SJCRH30 (cell line): ENCODE measurements around the gene LRRC61. TPM values are rescaled to one million over a fixed set of nuclear protein-coding genes. Genes with fewer than 3 reads are reported as not detected.
"Not testable (repeated sequence)": the region's sequence is repeated elsewhere in the genome, so short reads cannot be mapped to it uniquely, and the experiment has no call there.

Experiments
- DNase-seq, 2 experiments: peaks; one replicate each; pipeline ENCODE4 v3.0.0-alpha.2; 2015 to 2020
- H3K27ac ChIP-seq: fragments of 250-450 bp; sonication (Bioruptor Pico); 2 replicates; pipeline ENCODE4 v1.5.1; 2020; ENCODE audit warnings: mild to moderate bottlenecking, moderate library complexity
- H3K27me3 ChIP-seq: fragments of 250-450 bp; sonication (Bioruptor Pico); 2 replicates; pipeline ENCODE4 v1.5.1; 2020; ENCODE audit warnings: mild to moderate bottlenecking, moderate library complexity
- H3K36me3 ChIP-seq: fragments of 250-450 bp; sonication (Bioruptor Pico); 2 replicates; pipeline ENCODE4 v1.5.1; 2020; ENCODE audit warnings: mild to moderate bottlenecking, moderate library complexity
- H3K4me1 ChIP-seq: fragments of 250-450 bp; sonication (Bioruptor Pico); 2 replicates; pipeline ENCODE4 v1.5.1; 2020; ENCODE audit warnings: mild to moderate bottlenecking, moderate library complexity
- H3K4me3 ChIP-seq: fragments of 250-450 bp; sonication (Bioruptor Pico); 2 replicates; pipeline ENCODE4 v1.5.1; 2020; ENCODE audit warnings: mild to moderate bottlenecking, moderate library complexity
- H3K9me3 ChIP-seq: fragments of 250-450 bp; sonication (Bioruptor Pico); replicated peaks from 2 replicates; pipeline ENCODE4 v1.5.1; 2020; ENCODE audit warnings: mild to moderate bottlenecking, moderate library complexity
- total RNA-seq: library from RNA; depleted of rRNA; stranded (reverse); fragments of >200 nt; shearing (Covaris generic); gene quantifications from 2 replicates; pipeline ENCODE4 v1.2.3, GENCODE V29; 2014; rRNA removed

LRRC61 gene, protein sequence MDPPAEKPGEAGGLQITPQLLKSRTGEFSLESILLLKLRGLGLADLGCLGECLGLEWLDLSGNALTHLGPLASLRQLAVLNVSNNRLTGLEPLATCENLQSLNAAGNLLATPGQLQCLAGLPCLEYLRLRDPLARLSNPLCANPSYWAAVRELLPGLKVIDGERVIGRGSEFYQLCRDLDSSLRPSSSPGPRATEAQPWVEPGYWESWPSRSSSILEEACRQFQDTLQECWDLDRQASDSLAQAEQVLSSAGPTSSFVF
- not detected in 2 replicates for total RNA-seq

- Histone ChIP-seq H3K36me3 (no peaks in the 10 kb centered on the region), H3K27ac (no peak within 1 kb of the TSS), H3K27me3 (no peaks in the 10 kb centered on the region), H3K9me3 (no peaks in the 10 kb centered on the region), H3K4me3 (no peak within 1 kb of the TSS), H3K4me1 (peaks cover 23% of the 10 kb centered on the region)
- DNase-seq = no peak
Measured at GRCh38 chr7:150322833-150323681, at the start of gene LRRC61, which contains the start of gene ACTR3C. Gene LRRC61 (plus strand): TSS chr7:150323355. CDS start chr7:150336862, 13,507 bp downstream. Gene ACTR3C (minus strand): TSS chr7:150323545. CDS start chr7:150295296, 28,249 bp downstream.

- DNase-seq = peak in 1 of 2 experiments; percentile 69
Measured at GRCh38 chr7:150276132-150276695, 46.9 kb upstream of the LRRC61 start.

DNA sequence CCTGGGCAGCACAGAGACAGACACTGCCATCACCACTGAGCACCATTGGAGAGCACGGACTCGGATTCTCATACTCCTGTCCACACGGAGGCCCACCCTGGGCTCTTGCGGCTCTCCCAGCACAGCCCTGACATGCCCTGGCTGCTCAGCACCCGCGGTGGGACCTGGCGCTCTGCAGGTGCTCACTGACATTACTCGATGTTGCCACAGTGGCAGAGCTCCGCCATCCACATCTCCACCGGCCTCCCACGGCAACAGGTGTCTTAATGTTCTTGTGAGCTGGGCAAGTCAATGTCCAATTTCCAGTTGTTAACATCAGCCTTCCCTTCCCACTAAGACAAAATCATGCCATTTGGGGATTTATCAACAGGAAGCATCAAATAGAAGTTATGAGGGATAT lies 44.8 kb upstream of the LRRC61 start:
- DNase-seq, H3K4me3 ChIP-seq, H3K9me3 ChIP-seq, H3K27me3 ChIP-seq, H3K27ac ChIP-seq, H3K36me3 ChIP-seq, H3K4me1 ChIP-seq: not testable (repeated sequence)

More at GRCh38 chr7:150276132-150276695, 46.9 kb upstream of the LRRC61 start:
- not testable (repeated sequence) for H3K9me3 ChIP-seq, H3K4me1 ChIP-seq, H3K4me3 ChIP-seq, H3K36me3 ChIP-seq, H3K27ac ChIP-seq, H3K27me3 ChIP-seq

DNA sequence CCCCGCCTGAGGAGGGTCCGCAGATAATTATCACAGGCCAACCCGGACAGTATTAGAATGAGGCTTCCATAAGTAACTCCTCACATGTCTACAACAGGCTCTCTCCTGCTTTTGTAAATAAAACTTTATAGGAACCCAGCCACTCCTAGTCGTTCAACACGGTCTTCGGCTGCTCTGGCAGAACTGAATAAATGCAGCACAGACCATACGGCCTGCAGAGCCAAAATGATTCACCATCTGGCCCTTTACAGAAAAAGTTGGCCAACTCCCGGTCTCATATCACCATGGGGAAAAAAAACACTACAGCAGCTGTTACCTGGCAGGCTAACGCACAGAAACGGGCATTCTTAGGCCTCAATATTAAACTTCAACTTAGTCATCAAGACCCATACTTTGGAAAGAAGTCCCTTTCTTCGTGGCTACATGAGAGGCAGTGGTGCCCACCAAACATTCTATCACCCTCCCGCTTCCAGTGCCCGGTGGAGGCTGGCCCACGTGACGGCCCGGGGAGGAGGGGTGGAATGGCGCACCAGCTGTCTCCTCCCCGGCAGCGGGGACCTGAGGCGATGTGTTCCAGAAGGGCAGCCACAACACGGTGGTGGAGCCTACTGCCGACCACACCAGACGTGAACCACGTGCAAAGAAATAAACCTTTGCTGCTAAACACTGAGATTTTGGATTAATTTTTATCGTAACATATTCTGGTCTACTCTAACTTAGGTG lies 41.3 kb upstream of the LRRC61 start:
- not testable (repeated sequence) for H3K27me3 ChIP-seq, H3K36me3 ChIP-seq, DNase-seq, H3K4me3 ChIP-seq, H3K4me1 ChIP-seq, H3K9me3 ChIP-seq, H3K27ac ChIP-seq

DNA sequence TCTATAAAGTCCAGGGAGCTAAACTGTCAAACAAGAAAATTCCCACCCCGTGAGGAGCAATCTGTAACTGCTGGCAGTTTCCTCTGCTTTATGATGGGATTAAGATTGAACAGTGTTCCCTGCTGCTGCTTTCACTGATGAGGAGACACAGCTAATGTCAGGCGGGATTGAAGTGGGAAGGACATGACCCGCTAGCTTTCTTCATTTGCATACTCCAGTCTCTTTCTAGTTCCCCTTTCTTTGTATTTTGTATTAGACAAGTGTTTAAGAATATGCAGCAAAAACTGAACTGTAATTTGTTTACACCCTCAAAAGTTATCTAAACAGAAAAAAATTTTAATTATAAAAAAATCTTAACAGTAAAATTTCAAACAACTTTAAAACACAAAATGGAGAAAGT lies 40.0 kb upstream of the LRRC61 start:
- not testable (repeated sequence) for H3K4me3 ChIP-seq, H3K9me3 ChIP-seq, H3K36me3 ChIP-seq, H3K27me3 ChIP-seq, DNase-seq, H3K27ac ChIP-seq, H3K4me1 ChIP-seq

DNA sequence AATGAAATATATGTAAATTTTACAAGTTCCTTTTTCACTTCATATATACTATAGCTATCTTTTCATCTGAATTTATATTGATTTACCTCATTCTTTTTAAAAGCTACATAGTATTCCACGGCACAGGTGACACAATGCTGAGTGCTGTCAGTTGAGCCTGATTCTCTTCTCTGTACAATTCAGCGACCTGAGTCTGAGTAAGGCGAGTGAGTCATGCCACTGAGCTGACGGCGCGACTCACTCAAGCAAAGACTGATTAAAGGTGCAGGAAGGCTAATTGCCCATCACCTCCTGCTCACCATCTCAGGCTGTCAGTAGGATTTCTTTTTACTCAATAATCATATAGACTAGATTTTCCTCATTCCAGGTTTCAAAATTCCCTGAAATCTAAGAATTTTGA lies 39.5 kb upstream of the LRRC61 start:
- not testable (repeated sequence) for H3K36me3 ChIP-seq, H3K9me3 ChIP-seq, H3K4me3 ChIP-seq, H3K27me3 ChIP-seq, DNase-seq, H3K27ac ChIP-seq, H3K4me1 ChIP-seq

- H3K4me1 ChIP-seq = peaks cover 12% of the 10 kb centered on the region
- H3K9me3 ChIP-seq, H3K4me3 ChIP-seq, H3K27me3 ChIP-seq, H3K36me3 ChIP-seq, H3K27ac ChIP-seq: not testable (repeated sequence)
- peak; percentile 30 to 60 for DNase-seq
Measured at GRCh38 chr7:150285849-150286754, 37.1 kb upstream of the LRRC61 start.

DNA sequence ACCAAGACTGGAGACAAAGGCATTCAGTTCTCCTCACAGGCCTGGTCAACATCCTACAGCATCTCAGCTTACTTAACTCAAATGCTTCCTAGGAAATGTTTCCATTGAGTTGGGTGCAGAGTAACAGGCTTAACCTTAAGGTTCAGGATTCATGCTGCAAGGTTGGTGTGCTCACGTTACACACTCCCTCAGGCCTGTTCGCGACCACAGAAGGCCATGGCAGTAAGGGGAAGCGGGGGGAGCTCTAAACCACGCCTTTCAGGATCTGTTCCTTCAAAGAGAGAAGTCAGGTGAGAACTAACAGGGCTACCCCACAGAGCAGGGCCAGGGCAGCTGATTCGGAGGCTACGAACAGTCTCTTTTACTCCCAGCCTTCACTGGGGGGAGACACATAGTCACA lies 35.3 kb upstream of the LRRC61 start:
- H3K4me3 ChIP-seq, H3K27me3 ChIP-seq, H3K9me3 ChIP-seq, H3K36me3 ChIP-seq, H3K27ac ChIP-seq: not testable (repeated sequence)
- DNase-seq = peak in 1 of 2 experiments; percentile 45
- peaks cover 12% of the 10 kb centered on the region for H3K4me1 ChIP-seq

DNA sequence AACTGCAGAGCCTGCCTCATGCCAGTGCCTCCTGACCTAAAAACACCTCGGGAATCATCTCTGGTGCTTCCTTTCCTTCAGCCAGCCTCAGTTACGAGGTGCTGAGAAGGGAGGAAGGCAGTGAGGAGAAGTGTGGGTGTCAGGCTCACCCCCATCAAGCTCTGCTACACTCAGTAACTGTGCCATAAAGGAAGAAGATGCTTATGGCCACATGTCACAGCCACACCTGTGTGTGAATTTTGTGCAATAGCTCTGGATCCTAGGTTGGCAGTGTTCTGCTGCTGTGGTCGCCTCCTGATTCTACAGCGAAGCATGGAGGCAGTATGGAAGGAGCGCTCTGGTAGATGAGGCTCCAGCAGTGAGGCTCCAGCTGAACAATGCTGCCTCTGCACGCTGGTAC lies 34.3 kb upstream of the LRRC61 start:
- DNase-seq, H3K27me3 ChIP-seq, H3K9me3 ChIP-seq, H3K36me3 ChIP-seq, H3K4me3 ChIP-seq, H3K27ac ChIP-seq: not testable (repeated sequence)
- peaks cover 12% of the 10 kb centered on the region for H3K4me1 ChIP-seq

DNA sequence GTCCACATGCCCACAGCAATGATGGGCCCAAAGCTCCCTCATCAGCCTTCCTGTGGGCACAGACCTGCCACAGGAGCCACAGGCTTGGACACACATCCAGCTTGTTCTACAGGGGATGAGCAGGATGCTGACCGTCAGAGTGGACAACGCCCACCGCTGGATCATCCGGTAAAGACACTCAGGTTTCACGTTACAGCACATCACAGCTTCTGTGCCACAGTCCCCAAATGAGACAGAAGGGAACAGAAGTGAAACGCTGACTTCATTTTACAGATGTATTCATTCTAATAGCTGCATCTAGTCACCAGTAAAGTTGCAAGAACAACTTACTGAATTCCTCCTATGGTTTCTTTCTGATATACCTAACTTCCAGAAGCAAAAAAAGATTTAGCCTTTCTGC lies 32.8 kb upstream of the LRRC61 start:
- H3K27ac ChIP-seq, H3K36me3 ChIP-seq, H3K27me3 ChIP-seq, H3K9me3 ChIP-seq: not testable (repeated sequence)
- Histone ChIP-seq H3K4me3 (peak overlapping the region; percentile 13; the same call in 1 of the 2 replicates), H3K4me1 (peaks cover 12% of the 10 kb centered on the region)
- DNase-seq = peak; percentile 41 to 60

DNA sequence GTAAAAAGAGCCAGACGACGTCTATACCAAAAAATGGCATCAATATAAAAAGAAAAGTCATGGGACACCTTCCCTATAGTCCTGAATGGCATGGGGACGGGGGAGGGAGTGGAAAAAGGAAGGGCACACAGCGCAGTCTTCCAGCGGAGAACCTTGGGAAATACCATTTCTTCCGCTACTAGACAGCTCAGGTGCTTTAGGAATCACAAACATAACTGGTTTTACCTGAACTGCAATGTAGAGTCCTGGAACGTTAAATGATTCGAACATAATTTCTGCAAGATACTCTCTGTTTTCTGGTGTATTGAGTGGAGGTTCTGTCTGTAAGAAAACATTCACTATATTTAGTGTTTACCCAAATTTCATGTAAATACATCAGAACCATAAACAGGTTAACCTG lies 28.1 kb upstream of the LRRC61 start:
- H3K4me3 ChIP-seq, H3K4me1 ChIP-seq, H3K27ac ChIP-seq, H3K27me3 ChIP-seq, DNase-seq, H3K9me3 ChIP-seq, H3K36me3 ChIP-seq: not testable (repeated sequence)

DNA sequence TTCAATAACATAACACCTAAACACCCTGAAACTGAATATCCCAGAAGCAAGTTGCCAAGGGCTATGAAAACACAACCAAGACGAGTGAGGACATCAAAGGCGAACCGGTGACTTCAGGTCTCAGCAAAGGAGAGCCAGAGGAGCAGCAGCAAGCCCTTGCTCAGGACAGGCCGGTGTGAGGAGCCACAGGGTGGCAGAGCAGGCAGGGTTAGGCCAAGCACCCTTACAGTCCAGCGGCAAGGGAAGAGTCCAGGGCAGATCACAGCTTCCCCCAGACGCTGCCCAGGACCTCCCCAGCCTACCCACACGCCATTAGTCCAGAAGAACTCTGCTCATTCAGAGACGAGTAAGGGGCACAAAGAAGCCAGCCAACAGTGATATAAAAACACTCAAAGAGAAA lies 27.5 kb upstream of the LRRC61 start:
- H3K4me1 ChIP-seq, H3K4me3 ChIP-seq, H3K27me3 ChIP-seq, H3K36me3 ChIP-seq, H3K27ac ChIP-seq, H3K9me3 ChIP-seq, DNase-seq: not testable (repeated sequence)

DNA sequence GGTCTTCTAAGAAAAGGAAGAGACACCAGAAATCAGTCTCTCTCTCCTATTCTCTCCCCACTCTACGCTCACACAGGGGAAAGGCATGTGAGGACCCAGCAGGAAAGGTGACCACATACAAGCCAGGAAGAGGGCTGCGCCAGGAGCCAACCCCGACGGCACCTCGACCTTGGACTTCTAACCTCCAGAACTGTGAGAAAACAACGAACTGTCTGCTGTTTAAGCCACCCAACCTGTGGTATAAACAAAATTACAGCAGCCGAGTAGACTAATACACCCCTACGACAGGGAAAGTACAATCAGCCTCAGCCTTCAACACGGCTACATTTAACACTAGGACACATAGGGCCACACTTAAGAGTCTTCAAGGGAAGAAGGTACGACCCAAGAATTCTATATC lies 26.4 kb upstream of the LRRC61 start:
- not testable (repeated sequence) for H3K27me3 ChIP-seq

GRCh38 chr7:150297978-150298377 lies 25.2 kb upstream of the LRRC61 start:
- not testable (repeated sequence) for H3K36me3 ChIP-seq, H3K4me1 ChIP-seq, DNase-seq, H3K4me3 ChIP-seq, H3K27ac ChIP-seq, H3K27me3 ChIP-seq, H3K9me3 ChIP-seq

More for the DNA sequence above, 26.4 kb upstream of the LRRC61 start:
- not testable (repeated sequence) for H3K36me3 ChIP-seq, H3K9me3 ChIP-seq, DNase-seq, H3K4me3 ChIP-seq, H3K27ac ChIP-seq, H3K4me1 ChIP-seq
